ENCODE data around the gene PTPRK.

DNA sequence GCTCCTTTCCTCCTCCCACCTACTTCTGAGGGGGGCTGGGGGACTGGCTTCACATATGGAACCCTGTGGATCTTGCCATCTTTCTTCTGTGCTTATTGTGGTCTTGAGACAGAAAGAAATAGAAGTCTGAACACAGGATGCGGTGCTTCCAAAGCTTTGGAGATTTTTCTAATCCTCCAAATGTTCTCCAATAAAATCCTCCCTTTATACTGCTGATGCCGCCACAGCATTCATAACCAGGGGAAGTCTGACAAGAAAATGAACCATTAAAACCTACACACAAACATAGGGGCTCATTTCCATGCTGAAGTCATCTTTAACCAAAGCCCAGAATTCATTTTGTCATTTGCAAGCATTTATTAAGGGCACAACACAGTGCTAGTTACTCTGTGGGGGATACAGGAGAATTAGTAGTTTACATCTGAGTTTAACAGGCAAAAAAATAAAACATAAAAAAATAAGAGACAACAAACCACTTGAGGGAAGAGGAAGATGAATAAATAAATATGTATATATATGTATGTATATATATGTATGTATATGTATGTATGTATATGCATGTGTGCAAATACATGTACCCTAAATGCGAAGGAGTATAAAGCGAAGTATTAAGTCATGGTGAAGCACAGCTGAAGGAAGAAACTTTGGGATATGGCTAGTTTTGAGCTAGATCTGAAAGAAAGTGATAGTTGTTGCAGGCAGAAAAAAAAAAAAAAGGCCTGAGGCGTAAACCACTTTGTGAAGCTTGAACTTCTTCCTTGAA, 5.9 kb upstream of the PTPRK start:
- TF ChIP-seq, protein P1, sequence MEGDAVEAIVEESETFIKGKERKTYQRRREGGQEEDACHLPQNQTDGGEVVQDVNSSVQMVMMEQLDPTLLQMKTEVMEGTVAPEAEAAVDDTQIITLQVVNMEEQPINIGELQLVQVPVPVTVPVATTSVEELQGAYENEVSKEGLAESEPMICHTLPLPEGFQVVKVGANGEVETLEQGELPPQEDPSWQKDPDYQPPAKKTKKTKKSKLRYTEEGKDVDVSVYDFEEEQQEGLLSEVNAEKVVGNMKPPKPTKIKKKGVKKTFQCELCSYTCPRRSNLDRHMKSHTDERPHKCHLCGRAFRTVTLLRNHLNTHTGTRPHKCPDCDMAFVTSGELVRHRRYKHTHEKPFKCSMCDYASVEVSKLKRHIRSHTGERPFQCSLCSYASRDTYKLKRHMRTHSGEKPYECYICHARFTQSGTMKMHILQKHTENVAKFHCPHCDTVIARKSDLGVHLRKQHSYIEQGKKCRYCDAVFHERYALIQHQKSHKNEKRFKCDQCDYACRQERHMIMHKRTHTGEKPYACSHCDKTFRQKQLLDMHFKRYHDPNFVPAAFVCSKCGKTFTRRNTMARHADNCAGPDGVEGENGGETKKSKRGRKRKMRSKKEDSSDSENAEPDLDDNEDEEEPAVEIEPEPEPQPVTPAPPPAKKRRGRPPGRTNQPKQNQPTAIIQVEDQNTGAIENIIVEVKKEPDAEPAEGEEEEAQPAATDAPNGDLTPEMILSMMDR (IDR thresholded peaks at IDR 0.05; ENCODE audit: low read depth, low read length, missing input control) = no peak
- no peak for TF ChIP-seq NR2F2 (IDR thresholded peaks at IDR 0.05)
- TF ChIP-seq, protein P2, sequence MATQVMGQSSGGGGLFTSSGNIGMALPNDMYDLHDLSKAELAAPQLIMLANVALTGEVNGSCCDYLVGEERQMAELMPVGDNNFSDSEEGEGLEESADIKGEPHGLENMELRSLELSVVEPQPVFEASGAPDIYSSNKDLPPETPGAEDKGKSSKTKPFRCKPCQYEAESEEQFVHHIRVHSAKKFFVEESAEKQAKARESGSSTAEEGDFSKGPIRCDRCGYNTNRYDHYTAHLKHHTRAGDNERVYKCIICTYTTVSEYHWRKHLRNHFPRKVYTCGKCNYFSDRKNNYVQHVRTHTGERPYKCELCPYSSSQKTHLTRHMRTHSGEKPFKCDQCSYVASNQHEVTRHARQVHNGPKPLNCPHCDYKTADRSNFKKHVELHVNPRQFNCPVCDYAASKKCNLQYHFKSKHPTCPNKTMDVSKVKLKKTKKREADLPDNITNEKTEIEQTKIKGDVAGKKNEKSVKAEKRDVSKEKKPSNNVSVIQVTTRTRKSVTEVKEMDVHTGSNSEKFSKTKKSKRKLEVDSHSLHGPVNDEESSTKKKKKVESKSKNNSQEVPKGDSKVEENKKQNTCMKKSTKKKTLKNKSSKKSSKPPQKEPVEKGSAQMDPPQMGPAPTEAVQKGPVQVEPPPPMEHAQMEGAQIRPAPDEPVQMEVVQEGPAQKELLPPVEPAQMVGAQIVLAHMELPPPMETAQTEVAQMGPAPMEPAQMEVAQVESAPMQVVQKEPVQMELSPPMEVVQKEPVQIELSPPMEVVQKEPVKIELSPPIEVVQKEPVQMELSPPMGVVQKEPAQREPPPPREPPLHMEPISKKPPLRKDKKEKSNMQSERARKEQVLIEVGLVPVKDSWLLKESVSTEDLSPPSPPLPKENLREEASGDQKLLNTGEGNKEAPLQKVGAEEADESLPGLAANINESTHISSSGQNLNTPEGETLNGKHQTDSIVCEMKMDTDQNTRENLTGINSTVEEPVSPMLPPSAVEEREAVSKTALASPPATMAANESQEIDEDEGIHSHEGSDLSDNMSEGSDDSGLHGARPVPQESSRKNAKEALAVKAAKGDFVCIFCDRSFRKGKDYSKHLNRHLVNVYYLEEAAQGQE (IDR thresholded peaks at IDR 0.05) = no peak
- no peak for TF ChIP-seq YY1 (IDR thresholded peaks at IDR 0.05)
- TF ChIP-seq, protein P3, sequence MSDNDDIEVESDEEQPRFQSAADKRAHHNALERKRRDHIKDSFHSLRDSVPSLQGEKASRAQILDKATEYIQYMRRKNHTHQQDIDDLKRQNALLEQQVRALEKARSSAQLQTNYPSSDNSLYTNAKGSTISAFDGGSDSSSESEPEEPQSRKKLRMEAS (IDR thresholded peaks at IDR 0.05) = no peak
- no peak for TF ChIP-seq GABPA (IDR thresholded peaks at IDR 0.05 in 1 of 2, conservative IDR thresholded peaks at IDR 0.05 in 1 of 2)
- no peak for TF ChIP-seq SP1 (IDR thresholded peaks at IDR 0.05)
- no peak for TF ChIP-seq RAD21 (IDR thresholded peaks at IDR 0.05)
- no peak for TF ChIP-seq TAF1 (conservative IDR thresholded peaks at IDR 0.05)
- TF ChIP-seq FOXA2 (IDR thresholded peaks at IDR 0.05) = no peak
- no peak for TF ChIP-seq EGR1 (IDR thresholded peaks at IDR 0.05; ENCODE audit: low read depth in 2 of 2)
- TF ChIP-seq ZBTB33 (IDR thresholded peaks at IDR 0.05) = no peak
- no peak for TF ChIP-seq ATF3 (IDR thresholded peaks at IDR 0.05)

Data from liver (tissue), 3 donors.